HUES6 (cell line): ENCODE data around the gene DPY19L3.

Experiments
- H3K27ac ChIP-seq: 2 replicates; pipeline ENCODE4 v1.7.0; 2013; ENCODE audit warnings: low read depth, mild to moderate bottlenecking, low read length, inconsistent platforms
- H3K27me3 ChIP-seq: 2 replicates; pipeline ENCODE4 v1.6.1; 2013; ENCODE audit warnings: low read length; ENCODE audit not compliant: control insufficient read depth, insufficient read depth
- H3K36me3 ChIP-seq: 2 replicates; pipeline ENCODE4 v1.6.1; 2013; ENCODE audit warnings: low read length; ENCODE audit not compliant: control insufficient read depth, insufficient read depth
- H3K4me1 ChIP-seq: 2 replicates; pipeline ENCODE4 v1.6.1; 2013; ENCODE audit warnings: low read length; ENCODE audit not compliant: control insufficient read depth, insufficient read depth
- H3K4me3 ChIP-seq: 2 replicates; pipeline ENCODE4 v1.5.1; 2013; ENCODE audit warnings: low read depth, low read length
- H3K9ac ChIP-seq: one replicate; pipeline ENCODE4 v1.6.1; 2013; ENCODE audit warnings: mild to moderate bottlenecking, low read length
- H3K9me3 ChIP-seq: 2 replicates; pipeline ENCODE4 v1.6.1; 2013; ENCODE audit warnings: low read depth, low read length; ENCODE audit not compliant: control insufficient read depth, insufficient read depth

The DPY19L3 gene, protein sequence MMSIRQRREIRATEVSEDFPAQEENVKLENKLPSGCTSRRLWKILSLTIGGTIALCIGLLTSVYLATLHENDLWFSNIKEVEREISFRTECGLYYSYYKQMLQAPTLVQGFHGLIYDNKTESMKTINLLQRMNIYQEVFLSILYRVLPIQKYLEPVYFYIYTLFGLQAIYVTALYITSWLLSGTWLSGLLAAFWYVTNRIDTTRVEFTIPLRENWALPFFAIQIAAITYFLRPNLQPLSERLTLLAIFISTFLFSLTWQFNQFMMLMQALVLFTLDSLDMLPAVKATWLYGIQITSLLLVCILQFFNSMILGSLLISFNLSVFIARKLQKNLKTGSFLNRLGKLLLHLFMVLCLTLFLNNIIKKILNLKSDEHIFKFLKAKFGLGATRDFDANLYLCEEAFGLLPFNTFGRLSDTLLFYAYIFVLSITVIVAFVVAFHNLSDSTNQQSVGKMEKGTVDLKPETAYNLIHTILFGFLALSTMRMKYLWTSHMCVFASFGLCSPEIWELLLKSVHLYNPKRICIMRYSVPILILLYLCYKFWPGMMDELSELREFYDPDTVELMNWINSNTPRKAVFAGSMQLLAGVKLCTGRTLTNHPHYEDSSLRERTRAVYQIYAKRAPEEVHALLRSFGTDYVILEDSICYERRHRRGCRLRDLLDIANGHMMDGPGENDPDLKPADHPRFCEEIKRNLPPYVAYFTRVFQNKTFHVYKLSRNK

DNA sequence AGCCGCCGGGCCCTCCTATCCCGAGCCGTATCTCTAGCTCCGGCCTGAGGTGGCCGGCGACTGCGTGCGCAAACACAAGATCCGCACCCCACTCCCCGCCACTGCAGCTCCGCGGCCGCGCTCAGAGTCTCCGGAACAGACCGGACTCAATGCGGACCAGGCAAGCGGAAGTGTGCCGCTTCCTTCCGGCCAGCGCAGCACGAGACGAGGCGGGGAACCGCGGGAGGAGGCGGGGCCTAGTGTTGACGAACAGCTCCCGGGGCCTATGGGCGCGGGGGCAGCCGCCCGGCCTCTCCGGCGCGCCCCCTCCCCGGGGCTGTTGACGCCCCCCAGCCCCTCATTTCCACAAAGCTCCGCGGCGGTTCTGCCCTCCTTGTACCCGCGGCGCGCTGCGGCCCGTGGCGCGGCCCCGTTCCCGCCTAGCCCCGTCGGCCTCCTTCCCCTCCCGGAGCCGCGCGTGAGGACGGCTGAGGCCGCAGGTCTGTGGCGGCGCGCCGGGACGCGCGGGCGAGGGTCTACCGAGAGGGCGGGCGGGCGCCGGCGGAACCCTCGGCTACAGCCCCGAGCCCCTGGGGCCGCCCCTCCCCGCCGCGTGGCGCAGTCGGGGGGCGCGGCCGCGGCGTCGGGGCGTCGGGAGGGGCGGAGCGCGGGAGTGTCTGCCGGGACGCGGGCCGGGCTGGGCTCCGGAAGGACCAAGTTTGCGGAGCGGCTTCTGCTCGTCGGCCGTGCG, at the start of gene DPY19L3:
DPY19L3 (plus strand) TSS at position 340 of the 730 bp plus-strand sequence. CDS start 2,484 bp downstream, outside the sequence.
- peaks cover 28% of the 10 kb centered on the region for H3K4me1 ChIP-seq
- peak within 1 kb of the TSS; percentile 98 for H3K27ac ChIP-seq
- H3K27me3 ChIP-seq: no peaks in the 10 kb centered on the region
- peaks cover 27% of the 10 kb centered on the region for H3K36me3 ChIP-seq
- H3K9me3 ChIP-seq: no peaks in the 10 kb centered on the region
- peak within 1 kb of the TSS; percentile 95 for H3K4me3 ChIP-seq
- H3K9ac ChIP-seq: peak within 1 kb of the TSS; percentile 98

DNA sequence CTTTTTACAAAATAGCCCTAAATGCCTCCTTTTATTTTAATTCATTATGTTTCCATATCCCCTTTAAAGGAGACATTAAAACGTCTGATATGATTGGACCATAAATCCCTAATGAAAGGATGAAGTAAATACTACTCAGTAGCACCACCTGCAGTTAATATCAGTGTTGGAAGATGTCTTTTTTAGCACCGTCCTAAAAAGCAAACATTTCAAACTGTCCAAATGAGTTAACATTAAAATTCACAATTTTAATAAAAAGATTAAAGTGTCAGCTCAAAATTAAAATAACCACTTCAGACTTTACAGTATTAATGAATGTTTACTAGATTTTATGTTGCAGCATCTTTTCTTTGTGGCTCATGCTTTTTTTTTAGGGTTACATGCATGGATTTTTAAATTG, 47.9 kb upstream of the DPY19L3 start:
- Histone ChIP-seq H3K9me3 (no peaks in the 10 kb centered on the region), H3K27me3 (no peaks in the 10 kb centered on the region), H3K27ac (no peak overlapping the region), H3K4me3 (no peak overlapping the region), H3K4me1 (no peaks in the 10 kb centered on the region), H3K36me3 (peaks cover 91% of the 10 kb centered on the region), H3K9ac (no peak overlapping the region)

DNA sequence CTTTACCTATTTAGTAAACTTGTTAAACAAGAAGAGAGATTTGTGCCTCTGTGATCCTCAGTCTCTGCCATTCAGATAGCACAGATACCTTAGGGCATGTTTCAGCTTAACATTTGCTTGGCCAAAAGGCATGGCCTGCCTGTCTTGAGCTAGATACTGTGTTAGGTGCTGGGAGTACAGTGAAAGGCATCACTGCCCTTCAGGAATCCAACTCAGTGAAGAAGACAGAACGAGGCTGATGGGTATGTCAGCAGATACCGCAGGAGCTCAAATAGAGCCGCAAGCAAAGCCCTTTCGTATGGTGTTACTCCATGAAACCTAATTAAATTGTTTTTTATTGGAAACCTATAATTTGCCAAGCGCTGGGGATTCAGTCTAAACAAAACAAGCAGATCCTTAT, 47.2 kb upstream of the DPY19L3 start:
- Histone ChIP-seq H3K36me3 (peaks cover 91% of the 10 kb centered on the region), H3K4me3 (no peak overlapping the region), H3K27me3 (no peaks in the 10 kb centered on the region), H3K27ac (no peak overlapping the region), H3K9me3 (no peaks in the 10 kb centered on the region), H3K9ac (no peak overlapping the region), H3K4me1 (no peaks in the 10 kb centered on the region)

DNA sequence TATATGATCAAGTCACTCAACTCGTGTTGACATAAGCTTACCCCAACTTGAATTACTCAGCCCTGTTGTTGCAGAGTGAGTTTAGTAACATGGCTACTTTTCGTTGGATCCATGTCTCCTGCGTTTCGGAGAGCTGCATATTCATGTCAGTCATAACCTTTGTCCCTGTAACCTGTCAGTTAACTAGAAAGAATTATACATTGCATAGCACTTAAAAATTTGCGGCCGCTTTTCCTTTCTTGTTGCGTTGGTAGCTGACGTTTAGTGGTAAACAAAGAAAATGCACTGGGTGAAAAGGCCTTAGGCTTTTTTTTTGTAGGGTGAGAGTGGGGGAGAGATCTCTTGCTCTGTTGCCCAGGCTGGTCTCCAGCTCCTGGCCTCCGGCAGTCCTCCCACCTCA, 46.0 kb upstream of the DPY19L3 start:
- Histone ChIP-seq H3K27me3 (no peaks in the 10 kb centered on the region), H3K4me3 (no peak overlapping the region), H3K9me3 (no peaks in the 10 kb centered on the region), H3K9ac (no peak overlapping the region), H3K27ac (no peak overlapping the region), H3K36me3 (peaks cover 87% of the 10 kb centered on the region), H3K4me1 (no peaks in the 10 kb centered on the region)

DNA sequence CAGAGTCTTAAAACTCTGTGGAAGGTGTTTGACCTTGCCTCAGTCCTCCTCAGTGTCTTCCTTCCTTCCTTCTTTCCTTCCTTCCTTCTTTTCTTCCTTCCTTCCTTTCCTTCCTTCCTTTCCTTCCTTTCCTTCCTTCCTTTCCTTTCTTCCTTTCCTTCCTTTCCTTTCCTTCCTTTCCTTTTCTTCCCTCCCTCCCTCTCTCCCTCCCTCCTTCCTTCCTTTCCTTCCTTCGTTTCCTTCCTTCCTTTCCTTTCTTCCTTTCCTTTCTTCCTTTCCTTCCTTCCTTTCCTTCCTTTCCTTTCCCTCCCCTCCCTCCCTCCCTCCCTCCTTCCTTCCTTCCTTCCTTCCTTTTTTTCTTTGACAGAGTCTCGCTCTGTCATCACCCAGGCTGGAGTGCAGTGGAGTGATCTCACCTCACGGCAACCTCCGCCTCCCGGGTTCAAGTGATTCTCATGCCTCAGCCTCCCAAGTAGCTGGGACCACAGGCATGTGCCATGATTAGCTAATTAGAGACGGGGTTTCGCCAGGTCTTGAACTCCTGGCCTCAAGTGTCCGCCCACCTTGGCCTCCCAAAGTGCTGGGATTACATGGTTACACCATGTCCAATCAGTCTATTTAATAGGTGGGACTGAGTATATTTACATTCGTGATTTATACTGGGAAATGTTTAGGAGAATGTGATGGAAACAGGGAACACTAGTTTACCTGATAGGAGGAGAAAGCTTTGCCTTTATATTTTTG, 43.8 kb upstream of the DPY19L3 start:
- peaks cover 78% of the 10 kb centered on the region for H3K36me3 ChIP-seq
- H3K27ac ChIP-seq: no peak overlapping the region
- no peaks in the 10 kb centered on the region for H3K27me3 ChIP-seq
- H3K9me3 ChIP-seq: no peaks in the 10 kb centered on the region
- no peak overlapping the region for H3K9ac ChIP-seq
- H3K4me3 ChIP-seq: no peak overlapping the region
- no peaks in the 10 kb centered on the region for H3K4me1 ChIP-seq

DNA sequence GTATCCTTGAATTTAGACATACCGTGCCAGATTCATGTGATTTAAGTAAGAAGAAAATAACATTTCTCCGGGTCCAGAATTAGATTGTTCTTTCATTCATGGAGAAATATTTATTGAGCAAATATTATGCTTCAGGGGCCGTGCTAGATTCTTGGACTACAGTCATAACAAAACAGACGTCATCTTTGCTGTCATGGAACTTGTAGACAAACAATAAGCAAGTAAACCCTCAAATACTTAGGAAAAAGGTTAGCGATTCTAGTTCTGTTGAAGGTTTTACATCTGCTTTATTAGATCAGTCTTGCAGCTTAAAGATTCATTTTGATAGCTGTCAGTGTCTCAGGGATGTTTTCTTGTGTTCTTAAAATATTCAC, 43.3 kb upstream of the DPY19L3 start:
- Histone ChIP-seq H3K27me3 (no peaks in the 10 kb centered on the region), H3K4me1 (no peaks in the 10 kb centered on the region), H3K36me3 (peaks cover 77% of the 10 kb centered on the region), H3K9ac (no peak overlapping the region), H3K4me3 (no peak overlapping the region), H3K9me3 (no peaks in the 10 kb centered on the region), H3K27ac (no peak overlapping the region)

DNA sequence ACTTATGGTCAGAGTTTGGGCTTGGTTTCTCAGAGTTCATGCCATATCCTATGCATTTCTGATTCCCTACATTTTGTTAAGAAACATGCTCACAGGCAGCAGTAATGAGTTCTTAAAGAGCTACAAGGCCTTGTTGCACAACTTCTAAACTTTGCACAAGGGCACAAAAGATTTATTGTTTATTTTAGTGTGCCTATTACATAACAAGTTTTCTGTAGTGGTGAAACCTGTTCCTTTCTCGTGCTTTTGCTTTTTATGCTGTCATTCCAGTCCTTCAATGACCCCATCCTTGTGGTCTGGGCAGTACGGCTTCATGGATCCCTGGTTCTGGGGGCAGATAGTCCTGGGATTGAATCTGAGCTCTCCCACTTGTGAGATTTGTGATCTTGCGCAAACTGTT, 42.4 kb upstream of the DPY19L3 start:
- no peak overlapping the region for H3K4me3 ChIP-seq

DNA sequence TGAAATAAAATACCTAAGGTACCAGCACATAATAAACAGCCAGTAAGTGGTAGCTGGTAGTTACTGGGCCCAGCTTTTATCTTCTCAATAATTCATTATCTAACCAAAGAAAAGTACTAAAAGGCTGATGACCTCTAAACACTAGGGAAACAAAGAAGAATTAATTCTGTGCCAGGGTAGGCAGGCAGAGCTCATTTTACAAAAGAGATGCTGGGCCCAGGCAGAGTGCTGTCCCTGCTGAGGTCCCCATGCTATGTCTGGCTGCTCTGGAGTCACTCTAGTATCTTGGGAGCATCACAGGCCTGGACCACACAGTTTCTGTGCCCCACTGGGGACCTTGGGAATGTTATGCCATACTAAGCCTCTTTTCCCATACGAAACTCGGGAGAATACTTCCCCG, 41.9 kb upstream of the DPY19L3 start:
- H3K27me3 ChIP-seq: no peaks in the 10 kb centered on the region
- H3K9me3 ChIP-seq: no peaks in the 10 kb centered on the region
- H3K27ac ChIP-seq: no peak overlapping the region
- peaks cover 72% of the 10 kb centered on the region for H3K36me3 ChIP-seq
- H3K4me1 ChIP-seq: no peaks in the 10 kb centered on the region
- H3K4me3 ChIP-seq: no peak overlapping the region
- no peak overlapping the region for H3K9ac ChIP-seq

More for the DNA sequence above, 42.4 kb upstream of the DPY19L3 start:
- H3K36me3 ChIP-seq: peaks cover 75% of the 10 kb centered on the region
- H3K4me1 ChIP-seq: no peaks in the 10 kb centered on the region
- H3K9ac ChIP-seq: no peak overlapping the region
- no peak overlapping the region for H3K27ac ChIP-seq
- no peaks in the 10 kb centered on the region for H3K9me3 ChIP-seq
- no peaks in the 10 kb centered on the region for H3K27me3 ChIP-seq

DNA sequence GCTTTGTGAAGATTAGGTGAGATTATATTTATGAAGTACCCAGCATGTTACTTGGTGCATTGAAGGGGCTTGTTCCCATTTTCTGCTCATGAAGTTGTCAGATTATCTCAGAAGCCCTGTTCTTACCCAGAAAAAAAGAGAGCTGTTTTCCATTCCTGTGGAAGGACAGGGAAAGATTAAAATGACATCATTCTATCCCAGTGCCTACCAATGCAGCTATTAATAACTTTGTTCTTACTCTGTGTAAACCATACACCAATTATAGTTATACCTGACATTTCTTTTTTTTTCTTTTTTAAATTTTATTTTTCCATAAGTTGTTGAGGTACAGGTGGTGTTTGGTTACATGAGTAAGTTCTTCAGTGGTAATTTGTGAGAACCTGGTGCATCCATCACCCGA, 41.5 kb upstream of the DPY19L3 start:
- Histone ChIP-seq H3K36me3 (peaks cover 69% of the 10 kb centered on the region), H3K27ac (no peak overlapping the region), H3K9ac (no peak overlapping the region), H3K4me1 (no peaks in the 10 kb centered on the region), H3K4me3 (no peak overlapping the region), H3K9me3 (no peaks in the 10 kb centered on the region), H3K27me3 (no peaks in the 10 kb centered on the region)

DNA sequence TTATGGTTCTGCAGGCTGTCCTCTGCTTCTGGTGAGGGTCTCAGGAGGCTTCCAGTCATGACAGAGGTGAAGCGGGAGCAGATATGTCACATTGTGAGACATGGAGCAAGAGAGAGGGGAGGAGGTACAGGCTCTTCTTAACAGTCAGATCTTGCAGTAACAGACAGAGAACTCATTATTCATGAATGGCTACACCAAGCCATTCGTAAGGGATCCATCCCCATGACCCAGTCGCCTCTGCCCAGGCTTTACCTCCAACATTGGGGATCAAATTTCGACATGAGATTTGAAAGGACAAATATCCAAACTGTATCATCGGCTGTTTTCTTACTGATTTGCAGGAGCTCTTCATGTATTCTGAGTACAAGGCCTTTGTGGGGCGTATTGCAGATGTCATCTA, 38.5 kb upstream of the DPY19L3 start:
- Histone ChIP-seq H3K9me3 (no peaks in the 10 kb centered on the region), H3K27ac (no peak overlapping the region), H3K4me3 (no peak overlapping the region), H3K9ac (no peak overlapping the region), H3K36me3 (peaks cover 62% of the 10 kb centered on the region), H3K27me3 (no peaks in the 10 kb centered on the region), H3K4me1 (no peaks in the 10 kb centered on the region)
